D341Med (cell line): ENCODE measurements around the gene MRPS16.
"Not testable (repeated sequence)": the region's sequence is repeated elsewhere in the genome, so short reads cannot be mapped to it uniquely, and the experiment has no call there.

Experiments used
- DNase-seq: peaks from one replicate; pipeline ENCODE4 v3.0.0; 2012; ENCODE audit warnings: low spot score

MRPS16 gene

DNA sequence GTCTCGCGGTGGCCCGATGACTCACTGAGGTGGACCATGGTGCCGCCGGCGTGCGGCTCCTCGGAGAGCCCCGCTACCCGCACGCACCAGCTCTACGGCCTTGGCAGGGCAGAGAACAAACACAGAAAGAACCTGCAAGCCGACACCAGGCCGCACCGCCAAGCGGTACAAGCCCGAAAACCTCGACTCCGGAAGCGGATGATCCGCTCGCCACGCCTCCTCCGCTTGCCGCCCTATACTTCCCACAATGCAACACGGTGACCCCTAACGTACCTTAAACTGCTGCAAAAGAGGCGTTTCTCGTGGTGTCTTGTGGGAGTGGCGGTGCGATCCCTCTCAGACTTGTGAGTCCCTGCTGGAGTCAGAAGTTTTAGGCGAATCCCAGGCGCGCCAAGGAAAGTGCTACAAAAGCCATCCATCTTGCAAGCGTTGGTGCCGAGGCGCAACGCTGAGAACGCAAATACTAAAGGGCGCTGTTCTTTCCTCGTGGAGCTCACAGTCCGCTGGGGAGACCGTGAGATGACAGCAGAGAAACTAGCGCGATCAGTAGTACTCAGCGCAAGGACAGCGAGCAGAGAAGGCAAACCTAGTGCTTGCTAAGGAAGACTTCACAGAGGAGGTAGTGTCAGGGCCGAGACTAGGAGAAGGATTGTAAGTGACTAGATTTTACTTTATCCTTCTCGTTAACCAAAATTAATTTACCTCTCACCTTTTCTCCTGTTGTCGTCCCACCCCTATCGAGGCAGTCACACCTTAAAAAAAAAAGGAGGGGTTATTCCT is at the start of gene MRPS16:
Gene MRPS16 (minus strand): TSS at position 200 of the 780 bp plus-strand sequence. CDS start 162 bp downstream, at position 38.
- DNase-seq, result peak; percentile 85

- DNase-seq, result no peak
These were observed 44.5 kb upstream of the MRPS16 start for GRCh38 chr10:73296946-73297345.

DNA sequence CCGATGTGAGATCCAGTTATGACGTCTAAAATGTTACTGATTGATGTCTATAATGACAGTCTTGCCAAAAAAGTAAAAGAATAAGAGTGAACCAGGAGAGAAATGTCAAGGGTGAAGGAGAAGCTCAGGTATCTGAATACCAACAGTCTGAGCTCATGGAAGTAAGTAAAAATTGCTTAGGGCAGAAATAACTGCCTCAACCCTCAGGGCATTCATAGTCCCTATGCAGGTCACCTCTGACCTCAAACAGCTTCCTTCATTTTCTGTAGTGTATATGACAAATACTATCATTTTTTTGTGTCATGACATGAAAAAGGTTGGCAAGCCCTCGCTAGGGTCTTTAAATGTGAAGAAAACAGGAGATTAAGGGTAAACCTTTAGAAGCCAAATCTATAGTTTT is 41.0 kb upstream of the MRPS16 start:
- no peak for DNase-seq

GRCh38 chr10:73289958-73290357 is 37.5 kb upstream of the MRPS16 start:
- no peak for DNase-seq

- DNase-seq, result no peak
These were observed 35.0 kb upstream of the MRPS16 start for GRCh38 chr10:73287441-73287840.

GRCh38 chr10:73281097-73281496 is 28.7 kb upstream of the MRPS16 start:
- no peak for DNase-seq

GRCh38 chr10:73264423-73264822 is 12.0 kb upstream of the MRPS16 start:
- DNase-seq, result no peak

GRCh38 chr10:73263693-73264347 is 11.4 kb upstream of the MRPS16 start:
- no peak for DNase-seq

DNA sequence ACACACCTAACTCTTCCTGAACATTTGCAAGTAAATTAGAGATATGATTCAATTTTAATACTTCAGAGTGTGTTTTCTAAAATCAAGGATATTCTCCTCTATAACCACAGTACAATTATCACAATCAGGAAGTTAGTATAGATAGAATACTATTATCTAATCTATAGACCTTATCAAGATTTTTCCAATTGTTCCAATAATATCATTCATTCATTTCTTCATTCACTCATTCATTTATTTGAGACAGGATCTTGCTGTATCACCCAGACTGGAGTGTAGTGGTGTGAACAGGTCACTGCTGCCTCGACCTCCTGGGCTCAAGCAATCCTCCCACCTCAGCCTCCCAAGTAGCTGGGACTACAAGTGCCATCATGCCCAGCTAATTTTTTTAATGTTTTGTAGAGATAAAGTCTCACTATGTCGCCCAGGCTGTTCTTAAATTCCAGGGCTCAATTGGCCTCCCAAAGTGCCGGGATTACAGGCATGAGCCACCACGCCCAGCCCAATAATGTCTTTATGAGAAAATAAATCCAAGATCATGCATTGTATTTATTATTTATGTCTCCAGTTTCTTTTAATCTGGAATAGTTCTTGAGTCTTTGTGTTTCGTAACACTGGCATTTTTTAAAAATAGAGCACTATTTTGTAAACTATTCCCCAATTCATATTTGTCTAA is 10.6 kb upstream of the MRPS16 start:
- DNase-seq, result no peak

DNA sequence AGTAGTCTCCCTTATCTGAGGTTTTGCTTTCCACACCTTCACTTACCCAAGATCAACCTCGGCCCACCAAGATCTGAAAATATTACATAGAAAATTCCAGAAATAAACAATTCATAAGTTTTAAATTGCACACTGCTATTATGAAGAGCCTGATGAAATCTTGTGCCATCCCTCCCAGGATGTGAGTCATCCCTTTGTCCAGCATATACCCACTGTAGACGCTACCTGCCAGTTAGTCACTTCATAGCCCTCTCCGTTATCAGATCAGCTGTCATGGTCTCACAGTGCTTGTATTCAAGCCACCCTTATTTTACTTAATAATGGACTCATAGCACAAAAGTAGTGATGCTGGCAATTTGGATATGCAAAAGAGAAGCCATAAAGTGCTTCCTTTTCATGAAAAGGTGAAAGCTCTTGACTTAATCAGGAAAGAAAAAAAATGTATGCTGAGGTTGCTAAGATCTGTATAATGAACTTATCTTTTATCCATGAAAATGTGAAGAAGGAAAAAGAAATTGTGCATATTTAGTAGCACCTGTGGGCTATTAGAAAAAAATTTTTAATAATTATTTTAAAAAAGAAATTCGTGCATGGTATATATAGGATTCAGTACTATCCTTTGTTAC is 9.8 kb upstream of the MRPS16 start:
- no peak for DNase-seq

GRCh38 chr10:73261362-73261995 is 9.0 kb upstream of the MRPS16 start:
- DNase-seq, result no peak

- DNase-seq, result not testable (repeated sequence)
These were observed 6.2 kb upstream of the MRPS16 start for GRCh38 chr10:73258612-73259011.

DNA sequence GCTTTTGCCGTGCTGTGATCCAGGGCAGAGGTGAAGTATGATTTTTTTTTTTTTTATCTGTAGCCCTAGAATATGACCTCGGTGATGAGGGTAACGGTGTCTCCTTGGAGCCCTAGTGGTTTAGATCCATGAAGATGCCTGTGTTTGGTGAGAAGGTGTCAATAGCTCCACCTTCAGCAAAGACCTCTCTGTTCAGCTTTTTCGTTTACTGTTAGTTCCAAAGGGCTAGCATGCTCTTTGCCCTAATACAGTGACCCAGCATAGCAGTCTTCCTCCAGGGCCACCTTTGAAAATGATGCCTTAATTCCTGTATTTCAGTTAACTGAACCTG is 746 bp upstream of the MRPS16 start:
- no peak for DNase-seq

DNA sequence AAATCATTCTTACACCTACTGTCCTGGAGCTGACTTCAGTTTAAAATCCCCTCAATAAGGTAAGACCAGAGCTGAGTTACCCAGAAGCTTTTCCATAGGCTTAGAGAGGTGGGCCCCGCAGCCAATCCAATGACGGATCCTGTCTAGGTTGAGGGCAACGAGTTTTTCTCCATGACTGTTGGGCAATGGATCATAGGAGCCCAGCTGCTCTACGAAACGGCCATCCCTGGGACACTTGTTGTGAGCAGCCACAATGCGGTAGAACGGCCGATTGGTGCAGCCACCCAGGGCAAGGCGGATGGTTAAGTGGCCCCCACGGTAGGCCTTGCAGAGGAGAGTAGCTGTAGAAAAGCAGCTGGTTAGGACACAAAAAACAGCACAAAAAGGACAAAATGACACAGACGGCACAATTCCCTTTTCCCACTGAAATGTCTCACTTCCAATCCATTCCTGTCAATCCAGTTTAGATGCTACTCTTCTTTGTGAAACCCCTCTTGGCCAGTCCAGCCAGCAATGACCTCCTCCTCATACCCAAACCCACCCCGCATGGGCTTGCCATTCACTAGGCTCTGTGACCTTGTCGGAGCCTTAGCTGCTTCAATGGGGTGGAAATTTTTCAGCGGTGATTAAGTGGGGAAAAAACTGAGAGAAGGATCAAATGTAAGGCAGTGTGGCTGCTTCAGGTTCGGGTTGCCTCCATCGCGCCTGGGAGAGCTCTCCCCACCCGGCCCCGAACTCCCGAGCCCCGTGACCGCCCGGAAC is 580 bp downstream of the MRPS16 start:
- no peak for DNase-seq

DNA sequence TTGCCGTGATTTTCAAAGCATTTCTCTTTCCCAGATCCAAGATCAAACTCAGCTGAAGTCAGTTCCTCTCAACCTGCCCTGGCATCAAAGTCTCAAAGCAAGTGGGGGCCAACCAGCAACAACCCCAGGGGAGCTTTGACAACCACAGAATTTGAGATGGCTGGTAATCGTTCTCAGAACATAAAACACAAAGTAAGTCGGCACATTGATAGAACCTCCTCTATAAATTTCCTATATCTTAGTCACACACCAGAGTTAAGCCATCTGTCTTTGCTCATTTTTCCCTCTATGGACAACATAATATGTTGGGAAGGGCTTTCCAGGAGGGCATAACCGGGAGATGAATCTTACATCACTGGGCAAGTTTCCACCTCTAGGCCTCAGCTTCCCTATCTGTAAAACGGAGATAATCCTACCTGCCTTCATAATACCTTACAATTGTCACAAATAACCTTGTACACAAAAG is 4.2 kb downstream of the MRPS16 start:
- no peak for DNase-seq

DNA sequence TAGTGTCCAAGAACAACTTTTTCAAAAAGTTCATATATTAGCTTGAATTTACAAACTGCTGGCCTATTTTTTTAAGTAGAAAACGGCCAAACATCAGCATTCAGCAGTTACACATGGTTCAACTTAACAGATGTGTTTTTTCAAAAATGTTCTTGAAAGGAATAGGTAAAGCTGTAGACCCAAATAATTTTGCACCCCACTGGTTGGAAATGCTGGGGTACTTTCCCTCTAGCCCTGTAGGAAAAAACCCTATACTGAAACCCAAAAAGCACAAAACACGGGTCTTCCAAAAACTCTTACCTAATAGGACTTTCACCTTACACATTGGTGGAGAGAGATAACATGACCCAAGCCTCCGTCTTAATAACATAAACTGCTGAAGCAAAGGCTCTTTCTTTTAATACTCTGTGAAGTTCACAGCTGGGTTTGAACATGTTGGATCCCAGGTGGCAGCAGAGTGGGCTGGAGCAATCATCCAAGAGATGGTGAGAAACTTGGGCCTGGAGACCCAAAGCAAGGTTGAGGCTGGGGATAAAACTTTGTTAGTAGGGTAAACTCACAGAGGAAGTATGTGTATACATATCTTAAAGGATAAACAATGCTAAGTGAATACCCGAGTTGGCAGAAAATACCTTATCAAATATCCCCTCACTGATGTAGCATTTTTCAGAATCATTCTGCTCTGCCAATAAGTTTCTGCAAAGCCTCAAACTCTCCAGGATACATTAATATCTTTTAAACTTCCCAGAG is 4.8 kb downstream of the MRPS16 start:
- no peak for DNase-seq

DNA sequence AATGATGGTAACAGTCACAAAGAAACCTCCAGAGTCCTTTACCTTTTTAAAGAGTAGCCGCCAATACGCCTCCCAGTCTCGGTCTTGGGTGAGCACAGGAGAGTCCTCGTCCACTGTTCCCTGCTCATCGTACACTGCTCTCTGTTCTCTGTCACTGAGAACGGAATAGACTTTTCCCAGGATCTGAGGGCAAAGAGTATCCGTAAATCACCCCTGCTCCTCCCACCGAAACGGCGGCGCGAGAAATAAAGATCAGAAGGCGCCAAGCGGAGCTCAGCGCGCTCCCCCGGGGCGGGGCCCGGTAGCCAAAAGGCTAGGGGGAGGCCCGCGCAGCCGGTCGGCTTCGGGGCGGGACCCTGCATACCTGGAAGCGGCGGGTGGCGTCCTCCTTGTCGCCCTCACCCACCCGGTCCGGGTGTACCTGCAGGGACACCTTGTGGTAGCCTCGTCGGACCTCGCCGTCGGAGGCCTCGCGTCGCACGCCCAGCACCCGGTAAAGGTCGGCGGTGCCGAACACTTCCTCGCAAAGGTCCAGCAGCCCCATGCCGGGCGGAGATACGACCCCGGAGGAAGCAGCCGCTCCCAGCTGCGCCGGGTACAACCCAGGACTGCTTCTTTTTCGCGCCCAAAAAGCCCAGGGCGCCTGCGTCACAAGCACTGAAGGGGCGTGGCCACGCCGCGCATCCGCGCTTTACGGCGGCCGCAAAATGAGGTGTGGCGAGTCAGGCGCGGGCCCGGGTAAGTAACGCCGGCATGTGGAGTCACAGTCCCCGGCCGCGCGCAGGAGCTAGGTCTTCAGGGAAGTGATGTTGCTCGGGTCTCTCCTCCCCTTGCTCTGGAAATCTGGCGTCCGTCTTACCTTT is 5.6 kb downstream of the MRPS16 start, which contains the start of gene DNAJC9:
Gene DNAJC9 (minus strand): TSS at position 610 of the 863 bp plus-strand sequence. CDS start 66 bp downstream, at position 544.
- peak; percentile 90 for DNase-seq

- no peak for DNase-seq
These were observed 6.2 kb downstream of the MRPS16 start for GRCh38 chr10:73246322-73246645.

DNA sequence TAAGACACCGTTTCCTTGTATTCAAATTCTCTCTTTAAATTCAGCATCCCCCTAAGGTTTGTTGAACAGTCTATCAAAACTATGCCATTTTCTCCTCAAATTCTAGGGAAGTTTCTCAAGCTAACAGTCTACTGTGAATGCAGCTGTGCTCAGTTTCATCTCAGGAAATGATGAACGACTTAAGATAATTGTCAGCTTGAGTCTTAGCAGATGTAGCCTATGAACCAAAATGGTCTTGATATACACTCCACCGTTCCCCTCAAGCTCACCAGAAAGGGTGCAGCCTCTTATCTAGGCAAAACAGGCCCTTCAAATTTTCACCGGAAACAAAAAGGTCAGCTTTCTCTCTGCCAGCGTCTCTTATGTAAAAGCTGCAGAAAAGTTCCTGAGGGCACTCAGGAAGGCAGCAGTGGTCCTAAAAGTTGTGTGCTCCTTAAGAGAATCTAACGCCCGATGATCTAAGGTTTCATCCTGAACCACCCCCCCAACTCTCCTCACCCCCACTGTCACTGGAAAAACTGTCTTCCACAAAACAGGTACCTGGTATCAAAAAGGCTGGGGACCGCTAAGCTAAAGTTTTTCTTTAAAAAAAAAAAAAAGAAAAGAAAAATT is 7.5 kb downstream of the MRPS16 start:
- no peak for DNase-seq
